Left ventricle myocardium inferior (tissue), 1 donor: ENCODE measurements around the gene GDPD4. TPM values are rescaled to one million over a fixed set of nuclear protein-coding genes. Genes with fewer than 3 reads are reported as not detected.

Experiments
- DNase-seq: peaks from one replicate; pipeline ENCODE4 v3.0.0-alpha.2; 2020
- H3K27ac ChIP-seq: fragments of 200-600 bp; replicated peaks from 2 replicates; pipeline ENCODE4 v1.8.0; 2021
- H3K27me3 ChIP-seq: fragments of 200-600 bp; 2 replicates; pipeline ENCODE4 v1.8.0; 2021; ENCODE audit warnings: low read depth
- H3K36me3 ChIP-seq: fragments of 200-600 bp; 2 replicates; pipeline ENCODE4 v1.8.0; 2021
- H3K4me1 ChIP-seq: fragments of 200-600 bp; 2 replicates; pipeline ENCODE4 v1.8.0; 2021
- H3K4me3 ChIP-seq: fragments of 200-600 bp; 2 replicates; pipeline ENCODE4 v1.8.0; 2021; ENCODE audit warnings: mild to moderate bottlenecking, moderate library complexity
- H3K9me3 ChIP-seq: fragments of 200-600 bp; replicated peaks from 2 replicates; pipeline ENCODE4 v1.8.0; 2021
- intact Hi-C: fragments of 100-400 bp; cut with micrococcal nuclease; formaldehyde crosslinking; loops from one replicate; pipeline ENCODE4 v1.11.0; 2022
- total RNA-seq: library from RNA; stranded (reverse); fragmentation: NEBNext Ultra II Directional; extraction: Animal tissue kit (Norgen Biotek cat#: 25700); gene quantifications from one replicate; pipeline ENCODE4 v1.2.1, GENCODE V29; 2021
- TF ChIP-seq, protein P1 (sequence below): fragments of 200-600 bp; IDR thresholded peaks from 2 replicates; pipeline ENCODE4 v1.8.0; 2021; ENCODE audit warnings: antibody characterized with exemption, mild to moderate bottlenecking, borderline replicate concordance
- donor health status: DM: no; HTN: yes; CAD: no; lungs with severe emphysema.

Gene GDPD4
- total RNA-seq, 1 donor from 2014 or later: not detected

DNA sequence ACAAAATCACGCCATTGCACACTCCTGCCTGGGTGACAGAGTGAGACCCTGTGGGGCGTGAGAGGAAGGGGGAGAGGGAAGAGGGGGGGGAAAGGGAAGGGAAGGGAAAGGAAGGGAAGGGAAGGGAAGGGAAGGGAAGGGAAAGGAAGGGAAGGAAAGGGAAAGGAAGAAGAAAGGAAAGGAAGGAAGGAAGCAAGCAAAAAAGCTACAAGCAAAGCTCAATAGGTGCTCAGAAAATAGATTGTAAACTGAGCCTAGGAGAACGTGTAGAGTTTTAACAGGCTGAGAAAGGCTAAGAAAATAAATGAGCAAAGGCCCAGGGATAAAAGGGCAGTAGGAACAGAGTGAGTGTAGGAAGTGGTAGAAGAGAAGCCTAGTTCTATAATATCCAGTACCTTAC is 30.8 kb upstream of the GDPD4 start:
- peaks cover 18% of the 10 kb centered on the region for H3K9me3 ChIP-seq
- TF ChIP-seq, protein P1, sequence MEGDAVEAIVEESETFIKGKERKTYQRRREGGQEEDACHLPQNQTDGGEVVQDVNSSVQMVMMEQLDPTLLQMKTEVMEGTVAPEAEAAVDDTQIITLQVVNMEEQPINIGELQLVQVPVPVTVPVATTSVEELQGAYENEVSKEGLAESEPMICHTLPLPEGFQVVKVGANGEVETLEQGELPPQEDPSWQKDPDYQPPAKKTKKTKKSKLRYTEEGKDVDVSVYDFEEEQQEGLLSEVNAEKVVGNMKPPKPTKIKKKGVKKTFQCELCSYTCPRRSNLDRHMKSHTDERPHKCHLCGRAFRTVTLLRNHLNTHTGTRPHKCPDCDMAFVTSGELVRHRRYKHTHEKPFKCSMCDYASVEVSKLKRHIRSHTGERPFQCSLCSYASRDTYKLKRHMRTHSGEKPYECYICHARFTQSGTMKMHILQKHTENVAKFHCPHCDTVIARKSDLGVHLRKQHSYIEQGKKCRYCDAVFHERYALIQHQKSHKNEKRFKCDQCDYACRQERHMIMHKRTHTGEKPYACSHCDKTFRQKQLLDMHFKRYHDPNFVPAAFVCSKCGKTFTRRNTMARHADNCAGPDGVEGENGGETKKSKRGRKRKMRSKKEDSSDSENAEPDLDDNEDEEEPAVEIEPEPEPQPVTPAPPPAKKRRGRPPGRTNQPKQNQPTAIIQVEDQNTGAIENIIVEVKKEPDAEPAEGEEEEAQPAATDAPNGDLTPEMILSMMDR: no peak
- no peaks in the 10 kb centered on the region for H3K4me1 ChIP-seq
- intact Hi-C loops: no loop called here
- peaks cover 9% of the 10 kb centered on the region for H3K36me3 ChIP-seq
- H3K27me3 ChIP-seq: no peaks in the 10 kb centered on the region
- no peak for DNase-seq
- no peak overlapping the region for H3K27ac ChIP-seq
- no peak overlapping the region for H3K4me3 ChIP-seq

DNA sequence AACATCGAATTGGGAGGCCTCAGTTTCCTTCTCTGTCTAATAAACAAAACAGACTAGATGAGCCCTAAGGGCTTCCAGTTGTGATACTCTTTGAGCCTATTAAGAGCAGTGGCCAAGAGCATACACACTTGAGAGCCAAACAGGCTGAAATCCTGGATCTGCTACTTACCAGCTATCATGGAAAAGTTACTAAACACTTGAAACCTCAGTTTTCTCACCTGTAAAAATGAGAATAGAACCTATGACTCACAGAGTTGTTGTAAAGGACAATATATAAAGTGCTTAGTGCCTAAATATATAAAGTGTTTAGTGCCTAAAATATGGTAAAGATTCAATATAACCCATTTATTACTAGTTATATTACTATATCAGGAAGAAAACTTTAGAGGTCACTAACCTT is 23.7 kb upstream of the GDPD4 start:
- Histone ChIP-seq H3K9me3 (peaks cover 5% of the 10 kb centered on the region), H3K4me1 (peaks cover 4% of the 10 kb centered on the region), H3K36me3 (peaks cover 8% of the 10 kb centered on the region)

GRCh38 chr11:77324508-77324907 is 23.0 kb upstream of the GDPD4 start:
- H3K27ac ChIP-seq: no peak overlapping the region

More for the DNA sequence above, 23.7 kb upstream of the GDPD4 start:
- Histone ChIP-seq H3K27ac (no peak overlapping the region), H3K4me3 (no peak overlapping the region), H3K27me3 (no peaks in the 10 kb centered on the region)
- intact Hi-C loops: no loop called here
- TF ChIP-seq, protein P1: no peak
- no peak for DNase-seq

GRCh38 chr11:77322926-77323590 is 21.6 kb upstream of the GDPD4 start:
- H3K4me1 ChIP-seq: peaks cover 4% of the 10 kb centered on the region
- intact Hi-C loops: no loop called here
- no peaks in the 10 kb centered on the region for H3K27me3 ChIP-seq
- H3K36me3 ChIP-seq: peaks cover 8% of the 10 kb centered on the region
- no peak overlapping the region for H3K27ac ChIP-seq
- H3K4me3 ChIP-seq: no peak overlapping the region
- no peak for DNase-seq
- H3K9me3 ChIP-seq: peaks cover 3% of the 10 kb centered on the region
- TF ChIP-seq, protein P1: no peak

More at GRCh38 chr11:77324508-77324907, 23.0 kb upstream of the GDPD4 start:
- Histone ChIP-seq H3K27me3 (no peaks in the 10 kb centered on the region), H3K4me1 (peaks cover 4% of the 10 kb centered on the region), H3K36me3 (peaks cover 8% of the 10 kb centered on the region), H3K4me3 (no peak overlapping the region), H3K9me3 (peaks cover 3% of the 10 kb centered on the region)
- intact Hi-C loops: no loop called here
- no peak for DNase-seq
- TF ChIP-seq, protein P1: no peak

DNA sequence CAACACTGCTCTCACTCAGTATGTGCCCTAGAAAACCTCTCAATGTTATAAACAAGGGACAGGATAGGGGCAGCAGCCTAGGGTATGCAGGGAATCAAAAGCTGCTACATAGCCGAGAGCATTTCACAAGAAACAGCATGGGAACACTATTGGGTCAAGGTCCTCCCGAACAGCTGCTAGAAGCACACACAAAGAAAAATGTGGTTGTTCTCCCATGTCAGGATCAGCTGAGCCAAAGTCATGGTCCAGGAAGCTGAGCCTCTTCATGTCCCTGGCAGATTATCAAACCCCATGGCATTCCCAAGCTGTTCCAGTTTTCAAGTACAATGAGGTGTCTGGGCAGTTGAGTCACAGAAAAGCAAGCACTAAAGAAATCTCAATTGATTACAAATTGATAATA is 21.0 kb upstream of the GDPD4 start:
- no peak overlapping the region for H3K27ac ChIP-seq
- intact Hi-C loops: no loop called here
- TF ChIP-seq, protein P1: no peak
- H3K27me3 ChIP-seq: no peaks in the 10 kb centered on the region
- peaks cover 4% of the 10 kb centered on the region for H3K4me1 ChIP-seq
- H3K9me3 ChIP-seq: peaks cover under 1% of the 10 kb centered on the region
- no peak for DNase-seq
- peaks cover 8% of the 10 kb centered on the region for H3K36me3 ChIP-seq
- H3K4me3 ChIP-seq: no peak overlapping the region
